SJSA1 (cell line): ENCODE measurements around the gene NODAL. TPM values are rescaled to one million over a fixed set of nuclear protein-coding genes. Genes with fewer than 3 reads are reported as not detected.

Experiments
- DNase-seq, 2 experiments: peaks; one replicate each; pipeline ENCODE4 v3.0.0-alpha.2; 2015 to 2020; ENCODE audit warnings: low spot score in 2 of 2, low read depth in 1 of 2
- H3K27ac ChIP-seq: fragments of 250-450 bp; sonication (Bioruptor Pico); 2 replicates; pipeline ENCODE4 v1.5.1; 2020; ENCODE audit warnings: mild to moderate bottlenecking, moderate library complexity
- H3K27me3 ChIP-seq: fragments of 250-450 bp; sonication (Bioruptor Pico); replicated peaks from 2 replicates; pipeline ENCODE4 v1.5.1; 2020; ENCODE audit warnings: mild to moderate bottlenecking, moderate library complexity
- H3K36me3 ChIP-seq: fragments of 250-450 bp; sonication (Bioruptor Pico); 2 replicates; pipeline ENCODE4 v1.5.1; 2020; ENCODE audit warnings: mild to moderate bottlenecking
- H3K4me1 ChIP-seq: fragments of 250-450 bp; sonication (Bioruptor Pico); replicated peaks from 2 replicates; pipeline ENCODE4 v1.6.1; 2021; ENCODE audit warnings: mild to moderate bottlenecking
- H3K4me3 ChIP-seq: fragments of 250-450 bp; sonication (Bioruptor Pico); 2 replicates; pipeline ENCODE4 v1.5.1; 2020; ENCODE audit warnings: mild to moderate bottlenecking
- H3K9me3 ChIP-seq: fragments of 250-450 bp; sonication (Bioruptor Pico); replicated peaks from 2 replicates; pipeline ENCODE4 v1.5.1; 2020; ENCODE audit warnings: mild to moderate bottlenecking
- total RNA-seq: library from RNA; depleted of rRNA; stranded (reverse); fragments of >200 nt; shearing (Covaris generic); gene quantifications from 2 replicates; pipeline ENCODE4 v1.2.3, GENCODE V29; 2014

NODAL gene
- total RNA-seq, 1 experiment from 2014 or later, result not detected

DNA sequence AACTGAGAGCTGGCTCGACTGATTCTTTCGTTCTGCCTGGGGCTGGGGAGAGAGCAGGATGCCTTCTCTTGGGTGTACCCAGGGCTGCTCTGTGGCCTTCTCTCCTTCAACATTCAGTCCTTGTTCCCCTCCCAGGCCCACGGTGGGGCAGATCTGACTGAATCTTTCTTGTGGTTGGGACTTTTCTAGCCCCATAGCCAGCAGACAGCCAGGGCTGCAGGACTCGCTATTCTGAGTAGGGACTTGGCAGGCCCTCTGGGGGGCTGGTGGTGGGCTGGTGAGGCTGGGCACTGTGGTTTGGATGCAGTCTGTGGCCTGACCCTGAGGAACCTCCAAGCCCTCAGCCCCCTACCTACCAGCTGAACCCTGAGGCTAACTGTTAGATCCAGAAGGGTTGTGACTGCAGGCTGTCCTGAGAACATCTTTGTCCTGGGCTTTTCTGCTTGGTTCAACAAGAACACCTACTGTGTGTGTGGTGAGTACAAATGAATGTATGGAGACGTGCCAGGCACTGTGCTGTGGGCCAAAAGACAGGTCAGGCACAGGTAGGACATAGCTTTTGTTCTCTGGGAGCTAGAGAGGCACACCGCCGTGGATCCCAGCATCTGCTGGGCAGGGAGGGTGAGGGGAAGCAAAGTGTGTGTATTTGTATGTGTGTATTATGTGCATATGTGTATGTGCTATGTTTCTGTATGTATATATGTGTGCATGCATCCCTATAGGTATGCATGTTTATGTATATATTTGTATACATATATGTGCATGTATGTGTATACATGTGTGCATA, 35.0 kb upstream of the NODAL start:
- H3K9me3 ChIP-seq, result no peaks in the 10 kb centered on the region
- H3K4me3 ChIP-seq, result no peak overlapping the region
- no peak overlapping the region for H3K27ac ChIP-seq
- peaks cover 14% of the 10 kb centered on the region for H3K4me1 ChIP-seq
- peaks cover 56% of the 10 kb centered on the region for H3K27me3 ChIP-seq
- H3K36me3 ChIP-seq, result no peaks in the 10 kb centered on the region
- DNase-seq, result no peak

DNA sequence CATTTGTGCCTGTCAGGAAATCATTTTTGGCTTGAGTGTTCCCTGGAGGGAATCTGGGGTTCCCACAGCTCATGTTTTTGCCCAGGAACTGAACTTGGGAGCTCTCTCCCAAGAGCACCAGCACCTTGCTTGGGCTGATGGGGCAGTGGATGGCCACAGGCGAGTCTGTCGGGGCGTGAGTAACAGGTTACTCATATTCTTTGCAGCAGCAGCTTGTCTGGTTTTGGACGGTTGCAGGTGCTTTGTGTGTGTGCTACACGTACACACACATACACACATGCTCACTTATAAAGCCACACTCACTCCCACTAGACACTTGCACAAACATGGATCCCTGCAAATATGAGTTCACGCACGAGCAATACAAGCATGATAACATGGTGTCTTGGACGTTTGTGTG, 34.2 kb upstream of the NODAL start:
- peaks cover 56% of the 10 kb centered on the region for H3K27me3 ChIP-seq
- no peak overlapping the region for H3K4me3 ChIP-seq
- H3K27ac ChIP-seq, result no peak overlapping the region
- H3K4me1 ChIP-seq, result peaks cover 14% of the 10 kb centered on the region
- no peaks in the 10 kb centered on the region for H3K9me3 ChIP-seq
- H3K36me3 ChIP-seq, result no peaks in the 10 kb centered on the region
- no peak for DNase-seq

DNA sequence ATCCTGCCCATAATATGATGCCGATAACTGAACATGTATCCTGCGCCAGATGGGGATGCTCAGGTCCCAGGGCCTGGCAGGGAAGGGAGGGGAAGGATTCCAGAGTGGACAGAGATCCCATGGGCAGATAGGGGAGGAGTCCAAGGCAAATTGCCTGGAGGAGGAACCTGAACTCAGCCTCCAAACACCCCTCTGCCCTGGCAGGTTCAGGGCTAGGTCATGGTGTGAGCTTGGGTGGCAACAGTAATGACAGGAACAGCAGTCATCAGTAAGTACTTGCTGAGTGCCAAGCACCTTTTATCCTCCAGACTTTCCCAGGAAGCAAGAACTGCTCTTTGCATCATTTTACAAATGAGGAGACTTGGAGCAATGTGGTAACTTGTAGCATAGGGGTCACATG, 33.3 kb upstream of the NODAL start:
- H3K36me3 ChIP-seq, result no peaks in the 10 kb centered on the region
- H3K27me3 ChIP-seq, result peaks cover 54% of the 10 kb centered on the region
- DNase-seq, result no peak
- H3K4me1 ChIP-seq, result peaks cover 14% of the 10 kb centered on the region
- no peaks in the 10 kb centered on the region for H3K9me3 ChIP-seq
- no peak overlapping the region for H3K4me3 ChIP-seq
- no peak overlapping the region for H3K27ac ChIP-seq

DNA sequence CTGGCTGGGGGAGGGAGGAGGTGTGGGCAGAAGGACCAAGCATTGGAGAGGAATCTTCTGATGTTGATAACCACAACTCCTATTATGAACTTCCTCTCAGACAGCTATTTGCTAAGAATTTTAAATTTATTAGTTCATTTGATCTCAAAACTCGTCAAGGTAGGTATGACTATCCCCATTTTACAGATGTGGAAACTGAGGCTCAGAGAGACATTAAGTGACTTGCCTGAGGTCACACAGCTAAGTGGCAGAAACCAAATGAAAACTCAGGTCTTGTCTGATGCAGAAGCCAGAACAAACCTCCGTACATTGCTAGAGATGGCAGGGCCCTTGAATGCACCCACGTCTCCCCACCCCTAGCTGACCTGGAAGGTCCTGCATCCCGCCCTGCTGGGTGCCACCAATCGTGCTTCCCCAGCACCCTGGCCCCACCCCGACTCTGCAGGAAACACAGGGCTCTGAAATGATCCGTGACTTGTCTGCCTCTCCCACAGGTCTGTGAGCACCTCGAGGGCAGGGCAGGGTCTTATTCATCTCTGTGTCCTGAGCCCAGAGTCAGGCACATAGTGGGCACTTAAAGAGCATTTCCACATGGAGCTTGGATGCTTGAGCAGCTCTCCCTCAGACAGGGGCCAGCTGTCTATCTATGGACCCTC, 31.4 kb upstream of the NODAL start:
- peaks cover 35% of the 10 kb centered on the region for H3K27me3 ChIP-seq
- no peak for DNase-seq
- no peaks in the 10 kb centered on the region for H3K9me3 ChIP-seq
- H3K36me3 ChIP-seq, result no peaks in the 10 kb centered on the region
- no peak overlapping the region for H3K27ac ChIP-seq
- H3K4me1 ChIP-seq, result peaks cover 4% of the 10 kb centered on the region
- no peak overlapping the region for H3K4me3 ChIP-seq

DNA sequence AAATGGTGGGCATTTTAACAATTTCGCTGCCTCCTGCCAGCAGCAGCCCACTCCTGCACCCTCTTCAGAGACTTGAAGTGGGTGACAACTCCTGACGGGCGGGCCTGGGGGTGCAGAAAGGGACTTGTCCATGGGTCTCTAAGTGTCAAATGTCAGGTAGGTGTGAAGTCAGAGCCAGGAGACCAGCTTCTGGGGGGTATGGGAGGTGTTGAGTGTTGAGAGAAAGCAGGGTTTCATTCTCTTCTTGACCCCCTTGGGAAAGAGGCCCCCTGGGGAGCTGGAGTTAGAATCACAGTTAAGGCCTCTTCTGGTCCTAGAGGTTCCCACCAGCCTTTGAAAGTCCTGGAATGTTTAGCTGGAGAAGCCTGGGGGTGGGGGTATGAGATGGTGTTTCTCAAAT, 25.5 kb upstream of the NODAL start:
- Histone ChIP-seq H3K4me1 (no peaks in the 10 kb centered on the region), H3K9me3 (no peaks in the 10 kb centered on the region), H3K27ac (no peak overlapping the region), H3K36me3 (no peaks in the 10 kb centered on the region), H3K4me3 (no peak overlapping the region), H3K27me3 (0 out of 2 replicates have a peak, but pooled peaks cover 3% of the 10 kb centered on the region)
- DNase-seq, result no peak

DNA sequence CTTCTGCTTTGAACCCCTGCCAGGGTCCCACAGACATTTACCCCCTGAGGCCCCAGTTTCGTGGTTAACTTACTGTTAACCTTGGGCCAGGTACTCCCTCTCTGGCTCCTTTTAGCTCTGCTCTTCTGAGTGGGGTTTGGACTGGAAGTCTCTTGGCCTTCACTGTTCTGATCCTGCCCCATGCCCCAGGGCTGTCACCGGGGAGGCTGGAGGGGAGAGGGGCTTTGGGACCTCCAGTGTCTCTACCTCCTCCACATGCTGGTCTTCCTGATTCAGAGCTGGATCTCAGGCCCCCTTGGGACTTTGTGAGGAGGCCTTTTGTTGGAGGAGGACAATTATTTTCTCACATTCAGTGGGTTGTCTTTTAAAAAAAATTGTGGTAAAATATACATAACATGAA, 24.4 kb upstream of the NODAL start:
- no peak for DNase-seq
- no peak overlapping the region for H3K27ac ChIP-seq
- no peaks in the 10 kb centered on the region for H3K36me3 ChIP-seq
- 0 out of 2 replicates have a peak, but pooled peaks cover 3% of the 10 kb centered on the region for H3K27me3 ChIP-seq
- H3K4me3 ChIP-seq, result no peak overlapping the region
- no peaks in the 10 kb centered on the region for H3K9me3 ChIP-seq
- H3K4me1 ChIP-seq, result no peaks in the 10 kb centered on the region

DNA sequence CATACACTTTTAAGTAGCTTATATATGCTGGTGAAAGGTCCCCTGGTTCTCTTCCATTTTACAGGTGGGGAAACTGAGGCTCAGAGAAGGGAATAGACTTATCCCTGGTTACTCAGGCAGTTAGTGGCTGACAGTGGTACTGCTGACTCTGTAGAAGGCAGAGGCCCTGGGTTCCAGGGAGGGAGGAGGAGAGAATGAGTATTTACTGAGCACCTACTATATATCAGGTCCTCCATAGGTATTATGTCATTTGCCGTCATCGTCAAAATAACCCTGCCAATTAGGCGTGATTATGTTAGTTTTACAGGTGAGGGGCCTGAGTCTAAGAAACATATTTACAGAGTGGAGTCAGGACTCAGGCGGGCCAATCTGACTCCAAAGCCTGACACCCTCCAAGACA, 23.8 kb upstream of the NODAL start:
- no peak for DNase-seq
- H3K4me1 ChIP-seq, result no peaks in the 10 kb centered on the region
- H3K4me3 ChIP-seq, result no peak overlapping the region
- H3K27me3 ChIP-seq, result 0 out of 2 replicates have a peak, but pooled peaks cover 3% of the 10 kb centered on the region
- H3K36me3 ChIP-seq, result no peaks in the 10 kb centered on the region
- H3K9me3 ChIP-seq, result no peaks in the 10 kb centered on the region
- no peak overlapping the region for H3K27ac ChIP-seq

DNA sequence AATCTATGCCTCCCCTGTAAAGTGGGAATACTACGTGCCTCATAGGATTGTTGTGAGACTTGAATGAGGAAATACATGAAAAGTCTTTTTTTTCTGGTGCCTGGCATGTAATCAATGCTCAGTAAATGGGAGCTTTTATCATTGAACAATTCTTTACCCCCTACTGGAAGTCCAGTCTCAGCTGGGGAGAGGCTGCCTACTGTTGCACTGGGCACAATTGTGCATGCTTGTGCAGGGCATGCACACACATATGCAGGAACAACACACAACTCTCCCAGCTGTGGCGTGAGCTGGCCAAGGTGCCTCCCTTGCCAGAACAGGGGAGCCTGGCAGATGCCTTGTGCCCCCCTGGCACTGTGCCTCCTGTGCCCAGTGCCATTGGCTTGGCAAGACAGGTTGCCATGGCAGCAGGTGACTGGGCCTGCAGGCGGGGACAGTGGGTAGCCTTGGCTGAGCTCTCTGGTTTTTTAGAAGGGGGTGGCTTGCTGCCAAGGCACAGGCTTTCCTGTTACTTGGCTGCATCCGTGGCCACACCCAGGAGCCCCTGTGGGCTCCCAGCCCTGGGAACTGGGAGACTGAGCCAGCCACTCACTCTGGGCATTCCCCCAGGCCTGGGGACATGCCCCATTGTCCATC, 21.0 kb upstream of the NODAL start:
- no peaks in the 10 kb centered on the region for H3K9me3 ChIP-seq
- 0 out of 2 replicates have a peak, but pooled peaks cover 3% of the 10 kb centered on the region for H3K27me3 ChIP-seq
- H3K36me3 ChIP-seq, result no peaks in the 10 kb centered on the region
- H3K27ac ChIP-seq, result no peak overlapping the region
- H3K4me1 ChIP-seq, result peaks cover 9% of the 10 kb centered on the region
- H3K4me3 ChIP-seq, result no peak overlapping the region
- no peak for DNase-seq

DNA sequence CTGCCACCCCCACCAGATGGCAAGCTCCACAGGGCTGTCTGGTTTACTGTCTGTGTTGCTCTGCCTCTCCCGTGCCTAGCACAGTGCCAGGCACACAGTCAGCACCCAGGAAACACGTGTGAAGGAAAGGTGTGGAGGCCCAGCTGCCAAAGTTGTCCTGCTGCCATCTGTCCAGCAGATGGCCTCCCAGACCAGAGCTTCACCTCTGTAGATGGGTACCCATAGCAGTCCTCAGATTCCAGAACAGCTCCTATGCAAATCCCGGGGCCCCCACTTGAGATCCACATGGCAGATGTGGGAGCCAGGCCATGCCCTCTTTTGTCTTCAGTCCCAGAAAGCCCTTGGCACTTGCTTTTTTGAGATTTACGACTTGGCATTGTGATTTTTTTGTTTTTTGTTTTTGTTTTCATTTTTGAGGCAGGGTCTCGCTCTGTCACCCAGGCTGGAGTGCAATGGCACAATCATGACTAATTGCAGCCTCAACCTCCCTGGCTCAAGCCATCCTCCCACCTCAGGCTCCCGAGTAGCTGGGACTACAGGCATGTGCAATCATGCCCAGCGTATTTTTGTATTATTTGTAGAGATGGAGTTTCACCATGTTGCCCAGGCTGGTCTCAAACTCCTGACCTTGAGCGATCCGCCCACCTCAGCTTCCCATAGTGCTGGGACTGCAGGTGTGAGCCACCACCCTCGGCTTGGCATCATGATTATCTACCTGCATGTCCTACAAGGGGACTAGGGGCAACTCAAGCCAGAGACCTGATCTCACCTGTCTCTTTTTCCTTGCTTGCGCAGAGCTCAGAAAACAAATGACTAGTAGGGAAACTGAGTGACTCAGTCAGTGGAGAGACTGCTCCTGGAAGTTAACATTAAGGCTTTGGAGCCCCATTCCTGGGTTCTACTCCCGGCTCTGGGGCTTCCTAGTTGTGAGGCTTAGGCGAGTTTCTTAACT, 20.2 kb upstream of the NODAL start:
- Histone ChIP-seq H3K4me3 (no peak overlapping the region), H3K36me3 (no peaks in the 10 kb centered on the region), H3K27ac (no peak overlapping the region), H3K9me3 (no peaks in the 10 kb centered on the region), H3K27me3 (0 out of 2 replicates have a peak, but pooled peaks cover 3% of the 10 kb centered on the region), H3K4me1 (peaks cover 9% of the 10 kb centered on the region)
- peak in 1 of 2 experiments; percentile 19 for DNase-seq

DNA sequence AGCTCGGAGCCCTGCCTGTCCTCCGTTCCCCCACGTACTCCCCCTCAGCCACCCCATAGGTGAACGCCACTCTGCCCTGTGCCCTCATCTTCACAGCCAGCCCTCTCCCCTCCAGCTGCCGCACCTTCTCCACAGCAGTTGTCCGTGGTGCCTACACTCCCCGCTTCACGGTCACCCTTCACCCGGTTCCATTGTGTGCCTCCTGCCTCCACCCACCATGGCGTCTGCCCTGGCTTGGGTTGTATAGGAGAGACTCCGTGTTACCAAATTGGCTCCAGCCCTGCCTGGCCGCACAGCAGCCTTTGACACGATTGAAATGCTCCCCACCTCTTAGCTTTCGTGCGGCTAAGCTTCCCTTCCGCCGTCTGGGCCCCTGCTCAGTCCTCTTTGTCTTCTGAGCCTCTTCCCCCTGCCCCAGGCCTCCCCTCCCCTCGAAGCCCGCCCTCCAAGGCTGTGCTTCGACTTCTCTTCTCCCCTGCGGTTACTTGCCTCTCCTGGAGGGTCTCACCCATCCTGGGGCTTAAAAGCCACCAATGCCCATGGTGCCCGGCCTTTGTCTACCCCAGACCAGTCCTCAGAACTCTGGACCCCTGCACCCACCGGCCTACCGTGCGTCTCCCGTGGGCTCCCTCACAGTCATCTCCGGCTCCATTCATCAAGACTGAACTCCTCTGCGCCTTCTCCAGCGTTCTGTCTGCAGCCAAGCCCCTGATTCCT, 18.5 kb upstream of the NODAL start:
- Histone ChIP-seq H3K27me3 (no peaks in the 10 kb centered on the region), H3K27ac (no peak overlapping the region), H3K4me1 (peaks cover 9% of the 10 kb centered on the region), H3K9me3 (no peaks in the 10 kb centered on the region), H3K4me3 (no peak overlapping the region), H3K36me3 (no peaks in the 10 kb centered on the region)
- DNase-seq, result no peak

DNA sequence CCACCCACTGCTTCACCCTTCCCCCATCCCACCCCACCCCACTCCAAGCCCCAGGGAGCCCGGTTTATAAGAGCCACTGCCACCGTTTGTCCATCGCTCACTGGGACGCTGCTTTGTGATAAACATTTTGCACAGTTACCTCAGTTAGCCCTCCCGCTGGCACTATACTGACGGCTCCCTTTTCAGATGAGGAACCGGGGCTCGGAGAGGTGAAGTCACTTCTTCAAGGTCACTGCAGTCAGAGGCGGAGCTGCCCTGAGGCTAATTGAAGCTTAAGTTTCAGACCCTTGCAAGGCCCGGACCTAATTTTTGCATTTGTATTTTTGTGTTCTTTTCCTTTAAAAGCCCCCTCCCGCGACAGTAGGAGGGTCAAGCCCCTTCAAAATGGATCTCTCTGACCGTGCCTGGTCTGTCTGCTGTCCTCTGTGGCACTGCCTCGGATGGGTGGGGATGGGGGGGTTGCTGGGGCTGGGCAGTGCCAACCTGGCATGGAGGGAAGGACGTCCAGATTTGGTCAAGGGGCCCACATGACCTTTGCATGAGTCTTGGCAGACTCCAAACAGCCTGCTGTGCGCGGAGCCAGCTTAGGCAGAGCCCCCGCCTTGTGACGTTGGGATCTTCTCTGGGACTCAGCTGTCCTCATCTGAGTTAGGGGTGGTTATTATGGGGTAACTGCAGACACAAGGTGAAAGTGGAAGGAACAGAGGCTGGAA, 17.7 kb upstream of the NODAL start:
- Histone ChIP-seq H3K27me3 (no peaks in the 10 kb centered on the region), H3K36me3 (no peaks in the 10 kb centered on the region), H3K4me3 (no peak overlapping the region), H3K9me3 (no peaks in the 10 kb centered on the region), H3K4me1 (peaks cover 9% of the 10 kb centered on the region), H3K27ac (no peak overlapping the region)
- no peak for DNase-seq

DNA sequence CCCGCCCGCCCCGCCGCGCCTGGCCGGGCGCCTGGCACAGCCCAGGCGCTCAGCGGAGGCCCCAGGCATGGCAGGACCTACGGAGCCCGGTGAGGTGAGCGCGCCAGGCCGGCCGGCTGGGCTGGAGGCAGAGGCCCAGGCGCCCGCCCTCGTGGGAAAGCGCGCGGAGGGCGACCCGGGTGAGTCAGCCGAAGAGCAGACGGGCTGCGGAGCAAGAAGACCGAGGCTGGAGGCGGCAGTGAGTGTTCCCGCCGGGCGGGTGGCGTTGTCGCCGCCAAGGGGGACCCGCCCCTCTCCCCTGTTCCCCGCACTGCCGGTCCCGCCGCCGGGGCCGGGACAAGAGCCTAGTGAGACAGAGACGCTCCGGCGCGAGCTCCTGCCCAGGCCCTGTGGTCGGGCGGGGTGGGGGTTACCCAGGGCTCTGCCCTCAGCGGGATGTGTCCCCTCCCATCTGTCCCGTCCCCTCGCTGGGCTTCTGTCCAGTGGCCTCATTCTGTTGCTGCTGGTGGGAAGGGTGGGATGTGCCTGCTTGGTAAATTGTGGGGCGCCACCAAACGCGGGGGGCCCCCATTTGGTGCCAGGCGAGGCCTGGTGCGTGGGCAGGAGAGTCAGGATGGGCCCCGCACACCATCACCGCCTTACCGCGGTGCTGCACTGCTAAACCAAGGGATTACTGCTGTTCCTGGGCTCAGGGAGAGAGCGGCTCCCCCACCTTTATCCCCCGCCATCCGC, 17.0 kb upstream of the NODAL start:
- Histone ChIP-seq H3K9me3 (no peaks in the 10 kb centered on the region), H3K36me3 (no peaks in the 10 kb centered on the region), H3K4me3 (peak overlapping the region; percentile 10; the same call in 1 of the 2 replicates), H3K27me3 (no peaks in the 10 kb centered on the region), H3K27ac (no peak overlapping the region), H3K4me1 (peaks cover 9% of the 10 kb centered on the region)
- DNase-seq, result peak; percentile 40 to 73
